IMR-90 (cell line): ENCODE results near the gene LBP.

Source experiments
- CTCF ChIP-seq: conservative IDR thresholded peaks from 2 replicates; pipeline ENCODE4 v1.5.1; 2012; ENCODE audit warnings: mild to moderate bottlenecking, low read depth, low read length, improper control_type of control experiment
- MXI1 ChIP-seq: IDR thresholded peaks from 2 replicates; pipeline ENCODE4 v1.6.1; 2012; ENCODE audit warnings: low read depth, mild to moderate bottlenecking, low read length, moderate library complexity, borderline replicate concordance

GRCh38 chr20:38405132-38405531 lies 58.9 kb downstream of the LBP start:
- no peak for TF ChIP-seq MXI1
- TF ChIP-seq CTCF = no peak
